GM19025 (cell line): Measurements from ENCODE around the gene SNX14.

Experiments
- ATAC-seq: cut with Tn5 transposase; IDR thresholded peaks from one replicate; pipeline ENCODE4 v1.9.1; 2021; ENCODE audit warnings: mild to moderate bottlenecking, low read depth, moderate library complexity; ENCODE audit not compliant: unreplicated experiment

SNX14 gene

GRCh38 chr6:85506441-85507093, 87.1 kb downstream of the SNX14 start:
- no peak for ATAC-seq

GRCh38 chr6:85498596-85499258, 94.9 kb downstream of the SNX14 start:
- no peak for ATAC-seq

GRCh38 chr6:85496856-85497255, 96.8 kb downstream of the SNX14 start:
- no peak for ATAC-seq

- ATAC-seq, result no peak
These were observed 97.6 kb downstream of the SNX14 start for GRCh38 chr6:85496009-85496579.

- ATAC-seq, result no peak
These were observed 98.8 kb downstream of the SNX14 start for GRCh38 chr6:85494547-85495536.

- ATAC-seq, result no peak
These were observed 100.3 kb downstream of the SNX14 start for GRCh38 chr6:85493389-85493788.

GRCh38 chr6:85490516-85491248, 103.0 kb downstream of the SNX14 start:
- ATAC-seq, result no peak

GRCh38 chr6:85484948-85485347, 108.7 kb downstream of the SNX14 start:
- no peak for ATAC-seq

GRCh38 chr6:85483846-85484245, 109.8 kb downstream of the SNX14 start:
- ATAC-seq, result no peak

GRCh38 chr6:85482905-85483700, 110.6 kb downstream of the SNX14 start:
- peak; percentile 92 for ATAC-seq

- ATAC-seq, result peak; percentile 6
These were observed 111.3 kb downstream of the SNX14 start for GRCh38 chr6:85482206-85482904.

- no peak for ATAC-seq
These were observed 114.5 kb downstream of the SNX14 start for GRCh38 chr6:85479208-85479607.

- ATAC-seq, result no peak
These were observed 117.1 kb downstream of the SNX14 start for GRCh38 chr6:85476532-85476931.

GRCh38 chr6:85473748-85474147, 119.9 kb downstream of the SNX14 start:
- ATAC-seq, result no peak

GRCh38 chr6:85472744-85473143, 120.9 kb downstream of the SNX14 start:
- ATAC-seq, result no peak

GRCh38 chr6:85470023-85470410, 123.6 kb downstream of the SNX14 start:
- ATAC-seq, result no peak

- ATAC-seq, result no peak
These were observed 124.2 kb downstream of the SNX14 start for GRCh38 chr6:85469276-85470022.

- no peak for ATAC-seq
These were observed 125.3 kb downstream of the SNX14 start for GRCh38 chr6:85468326-85468725.
